Neuron (in vitro differentiated cells): ENCODE results near the gene ATP2A3.
"Not testable (repeated sequence)": the region's sequence is repeated elsewhere in the genome, so short reads cannot be mapped to it uniquely, and the experiment has no call there.

ENCODE experiments used
- H2AFZ ChIP-seq: one replicate; pipeline ENCODE4 v1.6.1; 2013; ENCODE audit warnings: low read depth, mild to moderate bottlenecking, inconsistent platforms, low read length, moderate library complexity
- H3K27me3 ChIP-seq: one replicate; pipeline ENCODE4 v1.6.1; 2013; ENCODE audit warnings: low read length; ENCODE audit not compliant: insufficient read depth
- H3K36me3 ChIP-seq: one replicate; pipeline ENCODE4 v1.6.1; 2013; ENCODE audit warnings: low read length; ENCODE audit not compliant: insufficient read depth
- H3K4me1 ChIP-seq: one replicate; pipeline ENCODE4 v1.6.1; 2013; ENCODE audit warnings: low read length; ENCODE audit not compliant: insufficient read depth
- H3K4me3 ChIP-seq: 2 replicates; pipeline ENCODE4 v1.5.1; 2013; ENCODE audit warnings: mild to moderate bottlenecking, low read length, moderate library complexity
- H3K9me3 ChIP-seq: one replicate; pipeline ENCODE4 v1.6.1; 2013; ENCODE audit warnings: low read length

Gene ATP2A3

DNA sequence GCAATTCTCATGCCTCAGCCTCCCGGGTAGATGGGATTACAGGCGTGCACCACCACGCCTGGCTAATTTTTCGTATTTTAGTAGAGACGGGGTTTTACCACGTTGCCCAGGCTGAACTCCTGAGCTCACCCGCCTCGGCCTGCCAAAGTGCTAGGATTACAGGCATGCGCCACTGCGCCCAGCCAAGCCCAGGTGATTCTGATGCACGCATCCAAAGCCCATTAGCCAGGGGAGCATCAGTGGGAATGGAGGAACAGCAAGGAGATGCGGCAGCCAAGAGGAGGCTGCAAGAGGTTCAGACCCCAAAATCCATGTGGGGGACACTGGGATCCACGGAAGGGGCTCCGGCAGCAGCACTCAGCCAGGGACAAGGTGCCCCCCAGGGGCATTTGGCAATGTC is 12.1 kb downstream of the ATP2A3 start:
- Histone ChIP-seq H3K36me3 (no peaks in the 10 kb centered on the region), H3K9me3 (no peaks in the 10 kb centered on the region), H2AFZ (no peak overlapping the region), H3K4me3 (no peak overlapping the region), H3K4me1 (peaks cover 3% of the 10 kb centered on the region), H3K27me3 (peaks cover 5% of the 10 kb centered on the region)

DNA sequence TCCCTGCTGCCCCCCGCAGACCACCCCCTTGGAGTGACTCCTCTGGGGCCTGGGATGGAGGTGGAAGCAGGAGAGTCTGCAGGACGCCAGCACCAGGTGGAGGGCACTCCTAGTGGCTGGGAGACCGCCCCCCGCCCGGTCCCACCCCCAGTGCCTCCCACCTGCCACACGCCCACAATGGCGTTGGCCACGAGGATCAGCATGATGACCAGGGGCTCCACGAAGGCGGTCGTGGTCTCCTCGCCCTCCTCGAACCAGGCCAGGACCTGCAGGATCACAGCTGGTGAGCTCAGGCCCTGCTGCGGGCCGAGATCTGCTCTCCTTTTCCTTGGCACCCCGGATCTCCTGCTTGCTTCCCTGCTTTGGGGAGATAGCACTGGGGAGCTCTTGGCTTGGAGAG is 12.8 kb downstream of the ATP2A3 start:
- H3K4me3 ChIP-seq, result no peak overlapping the region
- peaks cover 3% of the 10 kb centered on the region for H3K4me1 ChIP-seq
- H3K36me3 ChIP-seq, result no peaks in the 10 kb centered on the region

DNA sequence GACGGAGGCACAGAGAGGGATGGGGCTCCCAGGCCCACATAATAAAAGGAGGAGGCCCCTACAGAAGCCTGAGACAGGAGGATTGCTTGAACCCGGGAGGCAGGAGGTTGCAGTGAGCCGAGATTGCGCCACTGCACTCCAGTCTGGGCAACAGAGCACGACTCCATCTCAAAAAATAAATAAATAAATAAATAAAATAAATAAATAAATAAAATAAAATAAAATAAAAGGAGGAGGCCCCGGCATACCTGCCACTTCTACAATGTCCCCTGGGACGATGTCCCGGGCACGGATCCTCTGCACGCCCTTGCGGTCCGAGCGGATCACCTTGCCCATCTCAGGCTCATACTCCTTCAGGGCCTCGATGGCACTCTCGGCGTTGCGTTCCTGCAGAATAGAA is 13.2 kb downstream of the ATP2A3 start:
- H3K4me3 ChIP-seq, result no peak overlapping the region
- no peak overlapping the region for H2AFZ ChIP-seq
- H3K4me1 ChIP-seq, result no peaks in the 10 kb centered on the region
- H3K36me3 ChIP-seq, result no peaks in the 10 kb centered on the region
- H3K27me3 ChIP-seq, result peaks cover 6% of the 10 kb centered on the region
- H3K9me3 ChIP-seq, result no peaks in the 10 kb centered on the region

More for the DNA sequence above, 12.8 kb downstream of the ATP2A3 start:
- Histone ChIP-seq H3K27me3 (peaks cover 6% of the 10 kb centered on the region), H3K9me3 (no peaks in the 10 kb centered on the region), H2AFZ (no peak overlapping the region)

DNA sequence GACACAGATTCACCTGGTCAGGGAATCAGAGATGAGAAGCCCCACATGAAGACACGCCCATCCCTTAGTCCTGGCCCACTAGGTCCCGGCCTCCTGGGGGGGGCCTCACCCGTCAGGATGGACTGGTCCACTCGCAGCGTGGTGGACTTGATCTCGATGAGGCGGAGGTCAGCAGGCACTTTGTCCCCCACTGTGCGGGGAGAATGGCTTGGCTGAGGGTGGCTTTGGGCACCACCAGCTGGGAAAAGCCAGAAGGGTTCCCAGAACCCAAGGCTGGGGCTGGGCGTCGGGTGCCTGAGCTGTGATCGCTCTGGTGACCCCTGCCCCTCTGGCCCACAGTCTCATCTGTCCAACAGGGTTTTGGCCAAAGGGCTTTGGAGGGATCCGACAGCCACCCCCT is 13.7 kb downstream of the ATP2A3 start:
- Histone ChIP-seq H3K4me1 (no peaks in the 10 kb centered on the region), H3K4me3 (no peak overlapping the region), H3K9me3 (no peaks in the 10 kb centered on the region), H3K36me3 (no peaks in the 10 kb centered on the region), H2AFZ (no peak overlapping the region), H3K27me3 (peaks cover 8% of the 10 kb centered on the region)

DNA sequence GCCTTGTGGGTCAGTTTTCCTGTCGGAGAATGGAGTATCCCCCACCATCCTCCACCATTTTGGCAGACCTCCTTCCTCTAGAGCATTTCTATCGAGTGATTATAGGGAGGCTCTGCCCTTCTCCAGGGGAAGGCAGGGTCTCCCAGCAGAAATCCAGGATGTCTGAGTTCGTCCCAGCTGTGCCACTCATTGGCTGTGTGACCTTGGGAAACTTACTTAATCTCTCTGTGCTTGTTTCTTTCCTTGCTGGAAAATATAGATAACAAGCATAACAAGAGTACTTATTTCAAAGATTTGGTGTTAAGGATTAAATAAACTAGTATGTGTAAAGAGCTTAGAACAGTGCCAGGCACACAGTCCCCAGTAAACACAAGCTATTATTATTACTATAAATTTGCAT is 14.8 kb downstream of the ATP2A3 start:
- H3K27me3 ChIP-seq, result peaks cover 9% of the 10 kb centered on the region
- H3K9me3 ChIP-seq, result no peaks in the 10 kb centered on the region
- no peak overlapping the region for H2AFZ ChIP-seq
- no peaks in the 10 kb centered on the region for H3K4me1 ChIP-seq
- no peak overlapping the region for H3K4me3 ChIP-seq
- no peaks in the 10 kb centered on the region for H3K36me3 ChIP-seq

DNA sequence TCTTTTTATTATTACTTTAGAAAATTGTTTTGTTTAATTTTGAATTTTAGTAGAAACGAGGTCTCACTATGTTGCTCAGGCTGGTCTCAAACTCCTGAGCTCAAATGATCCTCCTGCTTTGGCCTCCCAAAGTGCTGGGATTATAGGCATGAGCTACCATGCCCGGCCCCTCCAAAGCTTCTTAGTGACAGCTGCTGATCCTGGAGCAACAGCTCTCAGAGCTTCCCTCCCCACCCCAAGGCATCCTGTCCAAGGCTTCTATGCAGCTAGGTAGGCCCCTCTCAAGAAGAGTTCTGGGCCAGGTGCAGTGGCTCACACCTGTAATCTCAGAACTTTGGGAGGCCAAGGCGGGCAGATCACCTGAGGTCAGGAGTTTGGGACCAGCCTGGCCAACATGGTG is 15.7 kb downstream of the ATP2A3 start:
- not testable (repeated sequence) for H2AFZ ChIP-seq, H3K36me3 ChIP-seq, H3K9me3 ChIP-seq, H3K4me1 ChIP-seq, H3K4me3 ChIP-seq
- peaks cover 16% of the 10 kb centered on the region for H3K27me3 ChIP-seq

DNA sequence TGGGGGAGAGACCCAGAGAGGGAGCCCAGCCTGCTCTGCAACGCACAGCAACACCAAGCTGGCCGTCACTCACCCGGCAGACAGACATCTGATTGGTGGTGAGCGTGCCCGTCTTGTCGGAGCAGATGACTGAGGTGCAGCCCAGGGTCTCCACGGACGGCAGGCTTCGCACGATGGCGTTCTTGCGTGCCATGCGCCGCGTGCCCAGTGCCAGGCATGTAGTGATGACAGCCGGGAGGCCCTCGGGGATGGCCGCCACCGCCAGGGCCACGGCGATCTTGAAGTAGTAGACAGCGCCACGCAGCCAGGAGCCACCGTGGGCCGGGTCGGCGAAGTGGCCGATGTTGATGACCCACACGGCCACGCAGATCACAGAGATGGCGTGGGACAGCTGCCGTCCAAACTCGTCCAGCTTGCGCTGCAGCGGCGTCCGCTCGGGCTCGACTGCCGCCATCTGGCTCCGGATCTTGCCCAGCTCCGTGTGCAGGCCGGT is 16.9 kb downstream of the ATP2A3 start:
- no peak overlapping the region for H3K4me3 ChIP-seq
- no peaks in the 10 kb centered on the region for H3K9me3 ChIP-seq
- peaks cover 20% of the 10 kb centered on the region for H3K27me3 ChIP-seq
- no peaks in the 10 kb centered on the region for H3K36me3 ChIP-seq
- no peak overlapping the region for H2AFZ ChIP-seq
- peaks cover 3% of the 10 kb centered on the region for H3K4me1 ChIP-seq

DNA sequence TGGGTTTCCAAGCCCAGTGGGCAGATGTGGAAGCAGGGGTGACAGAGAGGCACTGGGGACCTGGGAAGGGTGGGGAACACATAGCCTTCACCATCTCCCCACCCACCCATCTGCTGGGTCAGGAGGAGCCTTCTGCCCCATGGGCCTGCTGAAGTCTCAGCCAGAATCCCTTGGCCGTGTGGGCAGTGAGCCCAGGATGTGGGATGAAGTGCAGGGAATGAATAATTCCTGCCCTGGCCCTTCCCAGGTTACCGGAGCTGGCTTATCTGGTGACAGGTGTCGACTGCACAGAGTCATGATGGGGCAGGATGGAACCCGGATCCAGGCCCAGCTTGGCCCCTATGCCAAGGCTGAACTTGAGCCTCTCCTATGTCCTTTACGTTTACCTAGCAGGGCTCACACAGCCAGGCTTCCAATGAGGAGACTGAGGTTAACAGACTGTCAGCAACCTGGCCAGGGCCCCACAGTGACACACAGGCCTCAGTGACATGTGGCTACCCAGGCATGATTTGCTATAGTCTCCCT is 17.5 kb downstream of the ATP2A3 start:
- Histone ChIP-seq H3K9me3 (no peaks in the 10 kb centered on the region), H3K27me3 (peaks cover 20% of the 10 kb centered on the region), H3K4me1 (peaks cover 3% of the 10 kb centered on the region), H3K4me3 (no peak overlapping the region), H2AFZ (no peak overlapping the region), H3K36me3 (no peaks in the 10 kb centered on the region)

DNA sequence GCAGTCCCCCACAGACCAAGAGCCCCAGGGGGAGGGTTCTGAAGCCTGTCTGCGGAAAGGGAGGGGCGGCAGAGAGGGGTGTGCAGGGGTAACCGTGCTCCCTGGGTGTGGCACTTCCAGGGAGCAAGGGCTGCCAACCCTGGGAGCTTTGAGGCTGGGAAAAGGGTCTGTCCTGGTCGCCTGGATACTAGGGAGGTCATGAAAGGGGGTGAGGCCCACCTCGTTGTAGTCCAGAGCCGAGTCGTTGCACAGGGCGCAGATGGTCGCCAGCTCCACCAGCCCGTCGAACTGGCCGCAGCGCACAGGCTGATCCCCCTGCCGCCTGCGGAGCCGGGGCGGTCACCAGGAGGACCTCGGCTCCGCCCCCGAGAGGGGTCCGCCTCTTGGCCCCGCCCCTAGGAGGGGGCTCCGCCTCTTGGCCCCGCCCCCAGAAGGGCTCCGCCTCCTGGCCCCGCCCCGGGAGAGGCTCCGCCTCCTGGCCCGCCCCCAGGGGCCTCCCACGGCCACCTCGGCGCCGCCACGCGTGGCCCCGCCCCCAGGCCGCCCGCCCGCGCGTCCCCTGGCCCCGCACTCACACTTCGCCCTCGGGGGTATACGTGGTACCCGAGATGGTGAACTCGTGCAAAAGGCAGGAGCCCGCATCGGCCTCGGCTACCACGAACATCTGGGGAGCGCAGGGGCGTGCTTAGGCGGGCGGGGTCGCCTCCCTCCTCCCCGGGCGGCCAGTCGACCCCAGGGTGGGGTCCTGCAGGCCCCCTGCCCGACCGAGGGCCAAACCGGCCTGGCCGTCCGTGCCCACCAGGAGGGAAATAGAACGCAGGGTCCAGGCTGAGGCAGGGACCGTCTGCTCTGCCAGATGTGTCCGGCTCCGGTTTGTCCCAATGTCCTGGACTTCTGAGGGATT is 19.5 kb downstream of the ATP2A3 start:
- Histone ChIP-seq H3K36me3 (no peaks in the 10 kb centered on the region), H3K27me3 (peaks cover 20% of the 10 kb centered on the region), H2AFZ (no peak overlapping the region), H3K4me1 (peaks cover 3% of the 10 kb centered on the region), H3K9me3 (no peaks in the 10 kb centered on the region), H3K4me3 (no peak overlapping the region)

DNA sequence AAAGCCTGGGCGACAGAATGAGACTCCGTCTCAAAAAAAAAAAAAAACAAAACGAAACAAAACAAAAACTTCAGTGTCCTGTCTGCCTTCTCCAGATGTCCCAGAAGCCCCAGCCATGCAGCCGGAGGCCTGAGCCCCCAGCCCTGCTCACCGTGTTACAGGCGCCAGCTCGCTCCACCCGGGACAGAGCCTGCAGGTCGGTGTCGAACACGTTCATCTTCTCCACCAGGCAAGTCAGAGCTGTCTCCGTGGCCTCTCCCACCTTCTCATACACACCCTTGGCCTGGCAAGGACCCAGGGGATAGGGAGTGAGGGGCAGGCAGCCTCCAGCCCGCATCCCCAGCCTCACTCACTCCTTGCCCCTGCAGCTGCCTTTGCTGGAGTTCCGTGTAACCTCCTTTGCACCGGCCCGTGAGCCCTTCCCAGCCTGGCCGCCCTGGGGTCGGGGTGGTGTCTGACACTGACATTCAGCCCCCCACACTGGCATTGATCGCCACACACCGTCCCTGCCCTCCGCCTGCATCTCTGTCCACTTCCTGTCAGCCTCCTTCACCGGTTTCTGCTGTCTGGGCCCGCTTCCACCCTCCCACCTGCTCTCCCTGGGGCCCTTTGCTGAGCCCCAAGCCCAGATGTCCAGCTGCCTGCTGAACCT is 20.9 kb downstream of the ATP2A3 start:
- Histone ChIP-seq H3K4me3 (no peak overlapping the region), H3K4me1 (peaks cover 3% of the 10 kb centered on the region), H3K36me3 (no peaks in the 10 kb centered on the region), H3K9me3 (no peaks in the 10 kb centered on the region), H2AFZ (no peak overlapping the region), H3K27me3 (peaks cover 20% of the 10 kb centered on the region)

DNA sequence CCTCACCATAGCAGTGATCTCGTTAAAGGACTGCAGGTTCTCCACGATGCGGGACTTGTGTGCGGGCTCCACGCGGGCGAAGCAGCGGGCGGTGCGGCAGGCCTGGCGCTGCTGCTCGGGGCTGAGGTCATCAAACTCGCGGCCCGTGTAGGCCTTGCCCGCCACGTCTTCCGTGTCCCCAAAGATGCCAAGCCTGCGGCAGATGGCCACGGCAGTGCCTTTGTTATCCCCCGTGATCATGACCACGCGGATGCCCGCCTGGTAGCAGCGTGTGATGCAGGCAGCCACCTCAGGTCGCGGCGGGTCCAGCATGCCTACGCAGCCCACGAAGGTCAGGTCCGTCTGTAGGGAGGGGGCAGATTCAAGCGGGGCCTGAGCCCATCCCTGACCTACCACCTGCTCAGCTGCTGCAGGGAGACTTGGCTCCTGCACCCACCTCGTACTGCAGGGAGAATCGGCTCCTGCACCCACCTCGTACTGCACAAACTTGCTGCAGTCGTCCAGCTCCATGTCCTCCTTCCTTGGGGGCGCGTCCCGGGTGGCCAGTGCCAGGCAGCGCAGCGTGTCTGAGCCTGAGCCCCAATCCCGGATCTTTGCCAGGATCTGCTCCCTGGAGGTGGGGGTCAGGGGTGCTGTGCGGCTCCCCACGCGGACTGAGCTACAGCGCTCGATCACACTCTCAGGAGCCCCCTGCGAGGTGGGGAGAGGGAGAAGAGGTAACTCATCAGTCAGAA is 23.1 kb downstream of the ATP2A3 start:
- peaks cover 3% of the 10 kb centered on the region for H3K4me1 ChIP-seq
- no peaks in the 10 kb centered on the region for H3K9me3 ChIP-seq
- no peaks in the 10 kb centered on the region for H3K36me3 ChIP-seq
- no peak overlapping the region for H3K4me3 ChIP-seq
- no peak overlapping the region for H2AFZ ChIP-seq
- peaks cover 13% of the 10 kb centered on the region for H3K27me3 ChIP-seq

DNA sequence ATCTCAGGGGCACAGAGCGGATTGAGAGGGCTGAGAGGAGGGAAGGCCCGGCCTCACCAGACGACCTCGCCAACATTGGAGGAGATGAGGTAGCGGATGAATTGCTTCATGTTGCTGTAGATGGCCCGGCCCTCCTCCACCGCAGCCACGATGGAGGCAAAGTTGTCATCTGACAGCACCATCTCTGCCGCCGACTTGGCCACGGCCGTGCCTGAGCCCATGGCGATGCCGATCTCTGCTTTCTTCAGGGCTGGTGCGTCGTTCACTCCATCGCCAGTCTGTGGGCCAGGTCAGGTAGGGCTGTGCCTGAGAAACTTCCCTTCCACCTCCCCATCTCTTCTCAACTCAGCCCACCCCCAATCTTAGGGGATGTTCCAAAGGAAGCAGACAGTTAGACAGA is 26.9 kb downstream of the ATP2A3 start:
- no peaks in the 10 kb centered on the region for H3K27me3 ChIP-seq
- H3K4me3 ChIP-seq, result no peak overlapping the region
- H3K36me3 ChIP-seq, result no peaks in the 10 kb centered on the region
- H3K4me1 ChIP-seq, result no peaks in the 10 kb centered on the region
- no peaks in the 10 kb centered on the region for H3K9me3 ChIP-seq
- H2AFZ ChIP-seq, result no peak overlapping the region
